IPS-15b (cell line): Measurements from ENCODE around the gene LRRC8E.

Source experiments
- H3K27me3 ChIP-seq: one replicate; pipeline ENCODE4 v1.6.1; 2013; ENCODE audit warnings: low read length; ENCODE audit not compliant: control insufficient read depth, insufficient read depth
- H3K36me3 ChIP-seq: one replicate; pipeline ENCODE4 v1.6.1; 2013; ENCODE audit warnings: low read length; ENCODE audit not compliant: control insufficient read depth, insufficient read depth
- H3K4me1 ChIP-seq: one replicate; pipeline ENCODE4 v1.6.1; 2013; ENCODE audit warnings: mild to moderate bottlenecking, low read length; ENCODE audit not compliant: control insufficient read depth, insufficient read depth
- H3K4me3 ChIP-seq: one replicate; pipeline ENCODE4 v1.5.1; 2013; ENCODE audit warnings: low read depth, low read length
- H3K9ac ChIP-seq: one replicate; pipeline ENCODE4 v1.6.1; 2013; ENCODE audit warnings: low read depth, mild to moderate bottlenecking, low read length
- H3K9me3 ChIP-seq: one replicate; pipeline ENCODE4 v1.6.1; 2013; ENCODE audit warnings: mild to moderate bottlenecking, low read length; ENCODE audit not compliant: control insufficient read depth, insufficient read depth

LRRC8E gene

GRCh38 chr19:7909471-7910067 lies 21.3 kb downstream of the LRRC8E start:
- Histone ChIP-seq H3K27me3 (peaks cover under 1% of the 10 kb centered on the region), H3K36me3 (peaks cover 28% of the 10 kb centered on the region), H3K9me3 (no peaks in the 10 kb centered on the region), H3K9ac (no peak overlapping the region), H3K4me3 (no peak overlapping the region), H3K4me1 (peaks cover 2% of the 10 kb centered on the region)

- Histone ChIP-seq H3K4me3 (no peak overlapping the region), H3K9ac (no peak overlapping the region), H3K36me3 (peaks cover 27% of the 10 kb centered on the region), H3K9me3 (no peaks in the 10 kb centered on the region), H3K27me3 (peaks cover 8% of the 10 kb centered on the region), H3K4me1 (no peaks in the 10 kb centered on the region)
Observed at GRCh38 chr19:7910321-7911161, 22.2 kb downstream of the LRRC8E start.

- Histone ChIP-seq H3K9me3 (no peaks in the 10 kb centered on the region), H3K27me3 (peaks cover 12% of the 10 kb centered on the region), H3K4me3 (no peak overlapping the region), H3K36me3 (peaks cover 19% of the 10 kb centered on the region), H3K9ac (no peak overlapping the region), H3K4me1 (no peaks in the 10 kb centered on the region)
Observed at GRCh38 chr19:7911508-7912143, 23.3 kb downstream of the LRRC8E start.

- Histone ChIP-seq H3K4me3 (no peak overlapping the region), H3K9ac (no peak overlapping the region), H3K27me3 (peaks cover 16% of the 10 kb centered on the region), H3K36me3 (peaks cover 19% of the 10 kb centered on the region), H3K4me1 (no peaks in the 10 kb centered on the region), H3K9me3 (no peaks in the 10 kb centered on the region)
Observed at GRCh38 chr19:7912144-7912696, 23.9 kb downstream of the LRRC8E start.

GRCh38 chr19:7912697-7913564 lies 24.6 kb downstream of the LRRC8E start:
- peaks cover 21% of the 10 kb centered on the region for H3K27me3 ChIP-seq
- H3K4me3 ChIP-seq = no peak overlapping the region
- no peaks in the 10 kb centered on the region for H3K9me3 ChIP-seq
- no peaks in the 10 kb centered on the region for H3K4me1 ChIP-seq
- peaks cover 19% of the 10 kb centered on the region for H3K36me3 ChIP-seq
- no peak overlapping the region for H3K9ac ChIP-seq

- Histone ChIP-seq H3K36me3 (peaks cover 19% of the 10 kb centered on the region), H3K9me3 (no peaks in the 10 kb centered on the region), H3K4me1 (no peaks in the 10 kb centered on the region), H3K27me3 (peaks cover 28% of the 10 kb centered on the region), H3K4me3 (no peak overlapping the region), H3K9ac (no peak overlapping the region)
Observed at GRCh38 chr19:7913652-7914051, 25.3 kb downstream of the LRRC8E start.

GRCh38 chr19:7914099-7914498 lies 25.8 kb downstream of the LRRC8E start:
- no peaks in the 10 kb centered on the region for H3K9me3 ChIP-seq
- peaks cover 30% of the 10 kb centered on the region for H3K27me3 ChIP-seq
- H3K36me3 ChIP-seq = peaks cover 19% of the 10 kb centered on the region
- H3K9ac ChIP-seq = no peak overlapping the region
- H3K4me3 ChIP-seq = no peak overlapping the region
- H3K4me1 ChIP-seq = no peaks in the 10 kb centered on the region

- Histone ChIP-seq H3K27me3 (peaks cover 30% of the 10 kb centered on the region), H3K9ac (no peak within 1 kb of the TSS), H3K4me3 (peak within 1 kb of the TSS; percentile 30)
Observed at GRCh38 chr19:7914598-7915045, 26.3 kb downstream of the LRRC8E start, which contains the start of gene TGFBR3L. Gene TGFBR3L (plus strand): TSS chr19:7914830.

GRCh38 chr19:7915250-7916102 lies 27.2 kb downstream of the LRRC8E start:
- H3K27me3 ChIP-seq = peaks cover 30% of the 10 kb centered on the region

More at GRCh38 chr19:7914598-7915045, 26.3 kb downstream of the LRRC8E start, which contains the start of gene TGFBR3L:
- Histone ChIP-seq H3K9me3 (no peaks in the 10 kb centered on the region), H3K4me1 (peaks cover under 1% of the 10 kb centered on the region), H3K36me3 (peaks cover 19% of the 10 kb centered on the region)

GRCh38 chr19:7916103-7916954 lies 28.0 kb downstream of the LRRC8E start:
- Histone ChIP-seq H3K4me3 (peak overlapping the region; percentile 67), H3K9me3 (no peaks in the 10 kb centered on the region), H3K27me3 (peaks cover 30% of the 10 kb centered on the region), H3K4me1 (peaks cover 2% of the 10 kb centered on the region), H3K36me3 (peaks cover 9% of the 10 kb centered on the region), H3K9ac (no peak overlapping the region)

More at GRCh38 chr19:7915250-7916102, 27.2 kb downstream of the LRRC8E start:
- Histone ChIP-seq H3K36me3 (peaks cover 15% of the 10 kb centered on the region), H3K9ac (no peak overlapping the region), H3K4me3 (peak overlapping the region; percentile 30), H3K4me1 (peaks cover 2% of the 10 kb centered on the region), H3K9me3 (no peaks in the 10 kb centered on the region)
